GM18858 (cell line): ENCODE results near the gene ZNF778.
"Not testable (repeated sequence)": the region's sequence is repeated elsewhere in the genome, so short reads cannot be mapped to it uniquely, and the experiment has no call there.

Experiments
- ATAC-seq: cut with Tn5 transposase; IDR thresholded peaks from one replicate; pipeline ENCODE4 v1.9.1; 2021; ENCODE audit not compliant: unreplicated experiment

Gene ZNF778

GRCh38 chr16:89179656-89180315 is 37.7 kb upstream of the ZNF778 start:
- ATAC-seq: no peak

- ATAC-seq: no peak
Observed at GRCh38 chr16:89183463-89183862, 34.0 kb upstream of the ZNF778 start.

GRCh38 chr16:89183975-89184676 is 33.4 kb upstream of the ZNF778 start:
- ATAC-seq: no peak

GRCh38 chr16:89184677-89184932 is 32.9 kb upstream of the ZNF778 start:
- no peak for ATAC-seq

- no peak for ATAC-seq
Observed at GRCh38 chr16:89184933-89185794, 32.3 kb upstream of the ZNF778 start.

GRCh38 chr16:89185887-89186592 is 31.5 kb upstream of the ZNF778 start:
- not testable (repeated sequence) for ATAC-seq

- ATAC-seq: not testable (repeated sequence)
Observed at GRCh38 chr16:89186593-89187031, 30.9 kb upstream of the ZNF778 start.

GRCh38 chr16:89187032-89187769 is 30.3 kb upstream of the ZNF778 start:
- no peak for ATAC-seq

- ATAC-seq: no peak
Observed at GRCh38 chr16:89187770-89188392, 29.6 kb upstream of the ZNF778 start.

- ATAC-seq: not testable (repeated sequence)
Observed at GRCh38 chr16:89188471-89189357, 28.8 kb upstream of the ZNF778 start.

GRCh38 chr16:89189358-89190025 is 28.0 kb upstream of the ZNF778 start:
- ATAC-seq: no peak

- ATAC-seq: no peak
Observed at GRCh38 chr16:89190150-89190958, 27.1 kb upstream of the ZNF778 start.

- no peak for ATAC-seq
Observed at GRCh38 chr16:89191033-89191900, 26.2 kb upstream of the ZNF778 start.

GRCh38 chr16:89191901-89192185 is 25.7 kb upstream of the ZNF778 start:
- no peak for ATAC-seq

GRCh38 chr16:89192186-89192955 is 25.1 kb upstream of the ZNF778 start:
- ATAC-seq: not testable (repeated sequence)

- no peak for ATAC-seq
Observed at GRCh38 chr16:89192956-89193575, 24.4 kb upstream of the ZNF778 start.
